Astrocyte of the spinal cord (primary cell): ENCODE data around the gene ABT1.

Experiments
- DNase-seq: peaks from one replicate; pipeline ENCODE4 v3.0.0; 2011; ENCODE audit warnings: low read depth, low spot score
- H3K4me3 ChIP-seq: 2 replicates; pipeline ENCODE4 v1.5.1; 2011; ENCODE audit warnings: low read depth, mild to moderate bottlenecking, low read length, moderate library complexity
- CTCF ChIP-seq: IDR thresholded peaks from 2 replicates; pipeline ENCODE4 v1.5.1; 2012; ENCODE audit warnings: low read depth, mild to moderate bottlenecking, low read length, inconsistent platforms
- in situ Hi-C: cut with HindIII; loops from 2 replicates; pipeline ENCODE4 v1.10.0; 2017; ENCODE audit warnings: low sequenced_read_pairs

The ABT1 gene

DNA sequence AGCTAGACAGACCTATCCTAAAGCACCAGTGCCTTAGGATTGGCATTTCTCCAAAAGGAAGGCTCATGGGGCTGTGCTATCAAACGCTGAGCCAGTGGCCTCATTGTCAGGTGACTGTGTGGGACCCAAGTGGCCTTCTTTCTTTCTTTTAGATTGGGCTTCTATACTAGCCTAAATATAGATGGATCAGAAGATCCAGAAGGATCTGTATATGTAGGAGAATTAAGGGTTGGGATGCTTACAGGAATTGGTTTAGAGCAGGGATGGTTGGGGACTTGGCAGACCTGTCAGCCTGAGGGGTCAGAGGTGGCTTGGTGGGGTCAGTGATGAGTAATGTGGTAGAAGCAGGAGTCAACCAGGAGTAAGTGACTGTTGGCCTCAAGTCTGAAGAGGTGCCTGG, 14.8 kb downstream of the ABT1 start:
- no peak overlapping the region for H3K4me3 ChIP-seq
- no peak for TF ChIP-seq CTCF
- in situ Hi-C loops = no loop called here
- DNase-seq = no peak

GRCh38 chr6:26613201-26613600, 16.4 kb downstream of the ABT1 start:
- no peak for DNase-seq
- no peak overlapping the region for H3K4me3 ChIP-seq
- in situ Hi-C loops = no loop called here
- TF ChIP-seq CTCF = no peak

GRCh38 chr6:26613689-26614683, 17.2 kb downstream of the ABT1 start:
- in situ Hi-C loops = no loop called here
- H3K4me3 ChIP-seq = peak overlapping the region; percentile 20
- no peak for DNase-seq
- no peak for TF ChIP-seq CTCF

DNA sequence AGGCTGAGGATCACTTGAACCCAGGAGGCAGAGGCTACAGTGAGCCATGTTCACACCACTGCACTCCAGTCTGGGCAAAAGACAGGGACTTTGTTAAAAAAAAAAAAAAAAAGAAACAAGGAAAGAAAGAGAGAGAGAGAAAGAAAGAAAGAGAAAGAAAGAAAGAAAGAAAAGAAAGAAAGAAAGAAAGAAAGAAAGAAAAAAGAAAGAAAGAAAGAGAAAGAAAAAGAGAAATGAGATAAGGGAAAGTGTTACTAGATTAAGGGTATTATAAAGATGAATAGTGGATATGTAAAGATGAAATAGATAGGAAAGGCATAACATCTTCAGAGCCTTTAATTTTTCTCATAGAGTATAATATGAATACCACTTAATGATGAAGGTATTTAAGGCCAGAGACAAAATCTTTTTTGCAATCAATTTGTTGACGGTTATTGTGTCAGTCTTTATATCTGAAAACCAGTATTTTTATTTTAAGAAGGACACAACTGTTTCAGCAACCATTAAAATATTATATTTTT, 26.6 kb downstream of the ABT1 start:
- no peak overlapping the region for H3K4me3 ChIP-seq
- in situ Hi-C loops = no loop called here
- no peak for TF ChIP-seq CTCF
- DNase-seq = no peak

GRCh38 chr6:26624557-26624956, 27.8 kb downstream of the ABT1 start:
- in situ Hi-C loops = no loop called here
- no peak for DNase-seq
- H3K4me3 ChIP-seq = no peak overlapping the region
- no peak for TF ChIP-seq CTCF

GRCh38 chr6:26627843-26628242, 31.1 kb downstream of the ABT1 start:
- no peak for TF ChIP-seq CTCF
- DNase-seq = no peak
- in situ Hi-C loops = no loop called here
- H3K4me3 ChIP-seq = no peak overlapping the region
